Measurements from ENCODE around the gene KDM1B.
"Not testable (repeated sequence)": the region's sequence is repeated elsewhere in the genome, so short reads cannot be mapped to it uniquely, and the experiment has no call there.

The KDM1B gene

GRCh38 chr6:18155150-18155863, at the start of gene KDM1B:
KDM1B (plus strand) TSS chr6:18155422; CDS start chr6:18159896, 4,474 bp downstream.
- no peak for FAIRE-seq

- no peak for FAIRE-seq
Measured at GRCh38 chr6:18107061-18107460, 48.2 kb upstream of the KDM1B start.

GRCh38 chr6:18110162-18110561, 45.1 kb upstream of the KDM1B start:
- FAIRE-seq, result no peak

- no peak for FAIRE-seq
Measured at GRCh38 chr6:18115356-18115755, 39.9 kb upstream of the KDM1B start.

DNA sequence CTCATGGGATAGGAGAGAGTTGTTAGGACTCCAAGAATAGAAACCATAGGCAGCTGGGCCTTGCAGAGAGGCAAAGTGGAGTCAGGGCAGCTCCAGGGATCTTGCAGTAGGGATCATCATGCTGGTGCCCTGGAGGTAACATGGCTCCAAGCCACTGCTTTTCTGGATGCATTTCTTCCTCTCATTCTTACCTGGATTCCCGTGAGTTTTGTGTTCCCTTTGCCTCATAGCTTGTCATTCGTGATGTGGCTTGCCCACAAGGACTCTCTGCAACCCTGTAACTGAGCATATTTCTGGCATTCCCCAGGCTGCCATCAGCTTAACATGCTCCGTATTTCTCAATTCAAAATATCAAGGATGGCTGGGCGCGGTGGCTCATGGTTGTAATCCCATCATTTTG, 38.1 kb upstream of the KDM1B start:
- FAIRE-seq, result no peak

DNA sequence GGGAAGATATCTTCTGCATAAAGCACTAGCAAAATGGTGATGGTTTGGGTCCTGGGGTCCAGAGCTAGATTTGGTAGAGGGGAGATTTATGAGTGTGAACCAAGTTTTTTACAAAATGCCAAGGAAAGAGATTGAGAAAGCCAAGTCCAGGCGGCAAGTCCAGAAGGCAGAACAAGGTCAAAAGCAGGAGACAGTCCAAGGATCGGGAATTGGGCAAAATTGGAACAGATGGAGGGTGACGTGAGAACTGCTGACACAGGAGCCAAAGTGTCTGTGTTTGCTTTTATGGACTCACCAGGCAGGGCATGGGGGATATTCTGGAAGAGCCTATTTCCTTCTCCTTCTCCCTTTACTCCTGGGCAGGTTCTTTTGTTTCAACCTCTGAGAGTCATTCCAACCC, 36.9 kb upstream of the KDM1B start:
- FAIRE-seq, result no peak

- no peak for FAIRE-seq
Measured at GRCh38 chr6:18119236-18119635, 36.0 kb upstream of the KDM1B start.

DNA sequence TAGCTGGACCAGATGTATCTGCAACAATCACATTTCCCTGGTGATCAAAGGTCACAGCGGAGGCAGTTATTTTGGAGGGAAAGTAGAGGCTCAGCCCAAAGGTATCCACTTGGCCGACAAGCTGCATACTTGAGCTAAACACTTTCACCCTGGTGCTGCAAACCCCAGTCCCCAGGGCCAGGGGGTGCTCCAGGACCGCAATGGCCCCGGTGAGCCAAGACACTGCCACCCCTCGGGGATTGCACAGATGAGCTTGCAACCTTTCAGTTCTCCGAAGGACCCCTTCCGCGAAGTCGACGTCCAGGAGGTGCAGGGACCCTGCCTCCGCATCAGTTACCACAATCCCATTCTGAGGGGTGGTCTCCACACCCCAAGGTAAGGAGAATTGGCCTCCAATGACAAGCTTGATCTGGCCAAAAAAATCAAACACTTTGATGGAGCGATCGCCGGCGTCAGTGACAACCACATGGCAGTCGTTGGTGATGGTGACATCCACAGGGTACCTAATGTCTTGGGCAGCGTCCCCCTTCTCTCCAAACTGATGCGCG, 33.6 kb upstream of the KDM1B start:
- FAIRE-seq, result no peak

DNA sequence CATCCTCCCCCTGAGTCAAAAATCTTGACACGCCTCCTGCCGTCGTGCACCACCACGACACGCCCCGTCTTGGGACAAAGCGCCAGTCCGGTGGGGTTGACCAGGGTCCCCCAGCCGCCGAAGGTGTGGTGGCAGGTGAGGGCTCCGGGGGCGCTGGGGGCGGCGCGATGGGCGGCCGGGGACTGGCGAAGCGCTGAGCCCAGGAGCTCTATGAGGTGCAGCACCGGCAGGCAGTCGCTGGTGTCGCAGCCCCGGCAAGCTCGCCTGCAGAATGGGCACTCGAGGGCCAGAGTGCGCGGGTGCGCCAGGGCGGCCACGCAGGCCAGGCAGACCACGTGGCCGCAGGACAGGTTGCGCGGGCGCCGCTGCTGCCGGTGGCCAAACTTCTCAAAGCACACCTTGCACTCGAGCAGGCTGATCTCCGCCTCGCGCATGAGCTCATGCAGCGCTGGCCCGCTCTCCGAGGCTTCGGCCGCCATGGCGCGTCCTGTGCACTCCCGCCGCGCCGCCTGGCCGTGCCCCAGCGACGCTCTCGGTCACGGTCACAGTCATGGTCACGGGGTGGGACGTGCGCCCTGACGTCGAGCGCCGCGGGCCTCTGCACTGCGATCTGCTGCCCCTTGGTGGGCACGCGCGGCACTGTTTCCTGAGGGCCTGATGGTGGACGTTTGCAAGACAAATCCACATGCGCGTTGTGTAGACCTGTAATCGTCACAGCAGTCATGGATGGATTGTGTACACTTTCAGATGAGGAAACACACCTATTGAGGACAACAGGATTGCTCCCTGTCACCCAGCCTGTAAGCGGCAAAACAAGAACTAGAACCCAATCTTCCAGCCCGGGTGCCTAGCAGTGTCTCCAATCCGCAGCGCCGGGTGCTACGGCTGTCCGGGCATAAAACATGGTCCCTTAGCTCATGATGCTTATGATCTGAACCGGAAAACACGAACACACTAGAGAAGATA, 32.8 kb upstream of the KDM1B start, which contains the start of gene NHLRC1:
TSS of gene NHLRC1 (minus strand) at position 550 of the 966 bp plus-strand sequence. CDS start at position 479, 71 bp downstream.
- no peak for FAIRE-seq

- FAIRE-seq, result no peak
Measured at GRCh38 chr6:18126121-18126520, 29.1 kb upstream of the KDM1B start.

GRCh38 chr6:18132346-18132745, 22.9 kb upstream of the KDM1B start:
- no peak for FAIRE-seq

- no peak for FAIRE-seq
Measured at GRCh38 chr6:18135171-18135570, 20.1 kb upstream of the KDM1B start.

GRCh38 chr6:18136260-18136659, 19.0 kb upstream of the KDM1B start:
- no peak for FAIRE-seq

- no peak for FAIRE-seq
Measured at GRCh38 chr6:18138906-18139305, 16.3 kb upstream of the KDM1B start.

- FAIRE-seq, result no peak
Measured at GRCh38 chr6:18139935-18140621, 15.1 kb upstream of the KDM1B start.

DNA sequence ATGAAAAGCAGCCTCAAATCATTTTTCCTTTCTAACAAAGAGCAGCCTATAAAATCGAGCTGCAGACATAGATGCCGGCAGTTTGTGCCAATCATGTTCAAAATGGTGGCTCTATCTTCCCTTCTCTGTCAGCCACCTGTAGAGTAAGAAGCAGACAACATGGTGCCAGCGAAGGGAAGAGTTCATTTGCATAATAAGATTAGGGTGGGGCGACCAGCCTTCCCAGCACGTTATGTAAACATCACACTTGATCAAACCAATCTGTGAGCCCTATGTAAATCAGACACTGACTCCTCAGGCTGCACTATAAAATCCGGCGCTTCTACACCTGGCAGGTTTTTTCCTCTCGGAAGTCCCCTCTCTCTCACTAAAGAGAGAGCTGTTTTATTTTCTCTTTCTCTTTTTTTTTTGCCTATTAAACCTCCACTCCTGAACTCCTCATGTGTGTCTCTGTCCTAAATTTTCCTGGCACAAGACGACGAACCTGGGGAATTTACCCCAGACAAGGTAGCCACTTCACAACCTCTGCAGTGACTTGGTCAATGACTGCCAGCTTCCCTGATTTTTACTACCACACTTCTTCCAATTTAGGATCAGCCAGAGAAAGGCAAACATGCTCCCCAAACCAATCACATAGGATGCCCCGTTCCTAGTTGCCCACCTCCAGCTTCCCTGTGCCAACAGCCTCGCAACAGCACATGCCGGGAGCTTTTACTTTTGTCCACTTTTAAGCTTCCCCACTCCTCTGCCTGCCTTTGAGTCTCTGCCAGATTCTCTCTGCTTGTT, 13.2 kb upstream of the KDM1B start:
- no peak for FAIRE-seq

GRCh38 chr6:18142591-18142861, 12.7 kb upstream of the KDM1B start:
- FAIRE-seq, result no peak

- FAIRE-seq, result no peak
Measured at GRCh38 chr6:18147160-18147559, 8.1 kb upstream of the KDM1B start.

GRCh38 chr6:18147616-18148015, 7.6 kb upstream of the KDM1B start:
- no peak for FAIRE-seq

DNA sequence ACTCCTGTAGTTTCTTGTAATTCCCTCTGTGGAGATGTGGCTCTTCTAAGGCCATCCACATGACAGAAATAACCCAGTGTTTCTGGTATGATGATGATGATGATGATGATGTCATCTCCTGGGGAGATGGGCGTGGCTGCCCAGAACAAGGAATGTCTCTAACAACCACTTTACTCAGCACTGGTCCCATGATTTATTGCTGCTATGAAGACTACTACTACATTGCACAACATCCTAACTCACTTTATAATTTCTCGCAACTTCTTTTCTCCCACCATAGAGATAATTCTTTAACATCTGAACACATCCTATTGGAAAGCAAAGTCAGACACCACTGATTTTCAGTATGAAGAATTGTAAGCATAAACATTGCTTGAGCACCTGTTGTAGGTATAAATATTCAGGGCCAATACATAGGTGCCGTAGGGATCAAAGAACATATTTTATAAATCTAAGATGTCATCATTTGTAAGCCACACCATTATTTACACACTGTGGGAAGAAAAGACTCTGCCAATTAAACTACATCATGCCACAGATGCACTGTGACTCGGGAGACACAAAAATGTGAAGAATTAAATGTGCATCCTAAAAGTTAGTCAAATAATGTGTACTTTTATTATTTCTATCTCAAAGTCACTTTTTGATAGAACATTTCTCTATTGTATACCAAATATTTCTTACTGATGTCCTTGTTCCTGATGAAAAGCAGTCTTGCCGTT, 6.8 kb upstream of the KDM1B start:
- FAIRE-seq, result no peak

GRCh38 chr6:18151391-18151790, 3.8 kb upstream of the KDM1B start:
- not testable (repeated sequence) for FAIRE-seq

DNA sequence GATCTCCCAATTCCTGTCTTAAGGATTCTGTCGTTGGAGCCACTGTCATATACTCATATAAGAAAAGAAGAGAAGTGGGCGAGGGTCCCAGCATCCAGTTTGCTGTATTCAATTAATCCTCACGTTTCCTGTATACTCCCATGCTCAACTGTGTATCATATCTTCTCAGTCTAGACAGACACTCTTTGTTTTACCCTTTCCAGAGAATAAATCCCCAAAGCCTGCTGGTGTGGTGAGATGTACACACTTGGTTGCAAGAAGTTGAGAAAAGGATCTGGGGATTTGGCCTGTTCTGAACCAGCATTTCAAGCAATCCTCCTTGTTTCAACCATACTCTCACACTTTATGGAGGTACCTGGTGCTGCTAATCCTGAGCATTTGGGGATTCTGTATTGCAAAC, 3.4 kb upstream of the KDM1B start:
- no peak for FAIRE-seq

All from TTC549 (cell line).